Kidney epithelial cell (primary cell): Measurements from ENCODE around the gene NFIC. TPM values are rescaled to one million over a fixed set of nuclear protein-coding genes. Genes with fewer than 3 reads are reported as not detected.
"Not testable (repeated sequence)": the region's sequence is repeated elsewhere in the genome, so short reads cannot be mapped to it uniquely, and the experiment has no call there.

ENCODE experiments used
- DNase-seq: peaks from one replicate; pipeline ENCODE4 v3.0.0-alpha.2; 2010; ENCODE audit warnings: low read depth
- H3K27me3 ChIP-seq: 2 replicates; pipeline ENCODE4 v1.6.0; 2011; ENCODE audit warnings: low read length; ENCODE audit not compliant: control insufficient read depth, insufficient read depth
- H3K36me3 ChIP-seq: 2 replicates; pipeline ENCODE4 v1.5.1; 2011; ENCODE audit warnings: low read length; ENCODE audit not compliant: control insufficient read depth, insufficient read depth
- H3K4me3 ChIP-seq: 2 replicates; pipeline ENCODE4 v1.5.1; 2011; ENCODE audit warnings: low read depth, mild to moderate bottlenecking, control low read depth, low read length
- CTCF ChIP-seq: IDR thresholded peaks from 2 replicates; pipeline ENCODE4 v1.5.1; 2011; ENCODE audit warnings: mild to moderate bottlenecking, moderate library complexity, low read length, control low read depth, inconsistent platforms; ENCODE audit not compliant: insufficient read depth, poor library complexity, severe bottlenecking
- total RNA-seq: library from RNA; depleted of rRNA; stranded (reverse); fragments of >200 nt; gene quantifications from 2 replicates; pipeline ENCODE4 v1.2.3, GENCODE V29; 2015

NFIC gene
- total RNA-seq, 1 donor from 2014 or later: 18.0 TPM

- no peaks in the 10 kb centered on the region for H3K27me3 ChIP-seq
- H3K4me3 ChIP-seq: no peak overlapping the region
- TF ChIP-seq CTCF: no peak
- peaks cover 3% of the 10 kb centered on the region for H3K36me3 ChIP-seq
- DNase-seq: no peak
Measured at GRCh38 chr19:3441986-3442329, 75.6 kb downstream of the NFIC start.

- Histone ChIP-seq H3K27me3 (no peaks in the 10 kb centered on the region), H3K36me3 (peaks cover 3% of the 10 kb centered on the region), H3K4me3 (no peak overlapping the region)
- TF ChIP-seq CTCF: no peak
- DNase-seq: no peak
Measured at GRCh38 chr19:3442487-3443071, 76.2 kb downstream of the NFIC start.

- no peak for DNase-seq
- Histone ChIP-seq H3K36me3 (no peaks in the 10 kb centered on the region), H3K4me3 (no peak overlapping the region), H3K27me3 (no peaks in the 10 kb centered on the region)
- no peak for TF ChIP-seq CTCF
Measured at GRCh38 chr19:3443840-3444694, 77.7 kb downstream of the NFIC start.

GRCh38 chr19:3444695-3445234 lies 78.4 kb downstream of the NFIC start:
- H3K36me3 ChIP-seq: no peaks in the 10 kb centered on the region
- no peak for TF ChIP-seq CTCF
- DNase-seq: no peak
- no peaks in the 10 kb centered on the region for H3K27me3 ChIP-seq
- H3K4me3 ChIP-seq: no peak overlapping the region

GRCh38 chr19:3446657-3447056 lies 80.3 kb downstream of the NFIC start:
- H3K36me3 ChIP-seq, DNase-seq, H3K27me3 ChIP-seq, H3K4me3 ChIP-seq: not testable (repeated sequence)

- H3K27me3 ChIP-seq: no peaks in the 10 kb centered on the region
- DNase-seq: no peak
- no peak for TF ChIP-seq CTCF
- H3K36me3 ChIP-seq: peaks cover 4% of the 10 kb centered on the region
- H3K4me3 ChIP-seq: no peak overlapping the region
Measured at GRCh38 chr19:3448616-3449334, 82.4 kb downstream of the NFIC start.
